Kidney (tissue), 14 donors: ENCODE results near the gene DRC1. TPM values are rescaled to one million over a fixed set of nuclear protein-coding genes. Genes with fewer than 3 reads are reported as not detected.

ENCODE experiments used
- DNase-seq, 5 donors: peaks; one replicate each; pipeline ENCODE4 v3.0.0-alpha.2; 2013 to 2020
- FAIRE-seq: peaks from 2 replicates; lab custom pipeline; 2012; peaks lifted over from hg19 to GRCh38; lab: Jason Lieb, UNC
- H3K27ac ChIP-seq, 2 donors: one replicate each; pipeline ENCODE4 v1.7.0; 2013; ENCODE audit warnings: low read depth in 2 of 2, low read length in 2 of 2, inconsistent platforms in 1 of 2
- H3K27me3 ChIP-seq: one replicate; pipeline ENCODE4 v1.7.1; 2013; ENCODE audit warnings: low read length, inconsistent platforms; ENCODE audit not compliant: control insufficient read depth, insufficient read depth
- H3K36me3 ChIP-seq, 3 donors: one replicate each; pipeline versions ENCODE4 v1.7.0 to v1.7.1; 2013; ENCODE audit warnings: low read length in 3 of 3, control low read depth in 1 of 3, inconsistent platforms in 1 of 3; ENCODE audit not compliant: insufficient read depth in 3 of 3, control insufficient read depth in 2 of 3
- H3K4me1 ChIP-seq, 3 donors: one replicate each; pipeline versions ENCODE4 v1.7.0 to v1.7.1; 2013; ENCODE audit warnings: low read length in 3 of 3, inconsistent platforms in 1 of 3, low read depth in 1 of 3; ENCODE audit not compliant: control insufficient read depth in 2 of 3, insufficient read depth in 2 of 3
- H3K4me3 ChIP-seq, 3 donors: one replicate each; pipeline versions ENCODE4 v1.7.0 to v1.8.1; 2013; ENCODE audit warnings: low read length in 3 of 3, control low read depth in 1 of 3, inconsistent platforms in 1 of 3
- H3K9ac ChIP-seq, 3 donors: one replicate each; pipeline versions ENCODE4 v1.7.0 to v1.7.1; 2013; ENCODE audit warnings: low read length in 3 of 3, control low read depth in 1 of 3, inconsistent platforms in 1 of 3
- H3K9me3 ChIP-seq, 3 donors: one replicate each; pipeline versions ENCODE4 v1.7.0 to v1.7.1; 2013; ENCODE audit warnings: low read length in 3 of 3, control low read depth in 1 of 3, inconsistent platforms in 1 of 3; ENCODE audit not compliant: control insufficient read depth in 2 of 3, insufficient read depth in 1 of 3
- CTCF ChIP-seq: IDR thresholded peaks from 3 replicates; pipeline ENCODE4 v1.5.1; 2012; ENCODE audit warnings: mild to moderate bottlenecking, moderate library complexity, borderline replicate concordance; ENCODE audit not compliant: insufficient read depth; ENCODE audit errors: extremely low read depth
- intact Hi-C: fragments of 100-400 bp; cut with DNase I; formaldehyde crosslinking; loops from one replicate; pipeline ENCODE4 v1.11.1; 2022
- polyA plus RNA-seq: library from polyadenylated mRNA; stranded (reverse); fragments of 350-450 nt; fragmentation: Illumina TruSeq; extraction: RNeasy Lipid Tissue Mini Kit (QIAGEN cat#74804); gene quantifications from one replicate; pipeline ENCODE4 v1.2.3, GENCODE V29; 2014; ENCODE audit warnings: low read depth, low replicate concordance; ENCODE audit not compliant: insufficient read depth
- total RNA-seq: library from RNA; stranded (reverse); fragmentation: NEBNext Ultra II Directional; extraction: Animal tissue kit (Norgen Biotek cat#: 25700); gene quantifications from one replicate; pipeline ENCODE4 v1.2.1, GENCODE V29; 2021
- donor health status: control.
- donor health status: control.
- donor health status: control.
- donor health status: control.
- donor health status: control.
- donor health status: DM: yes; HTN: yes; CAD: no.
- donor health status: Normal renal cell carcinoma (clear cell type).

The DRC1 gene
- total and polyA plus RNA-seq, 2 donors from 2014 or later = 0.76 TPM; not detected in 1

DNA sequence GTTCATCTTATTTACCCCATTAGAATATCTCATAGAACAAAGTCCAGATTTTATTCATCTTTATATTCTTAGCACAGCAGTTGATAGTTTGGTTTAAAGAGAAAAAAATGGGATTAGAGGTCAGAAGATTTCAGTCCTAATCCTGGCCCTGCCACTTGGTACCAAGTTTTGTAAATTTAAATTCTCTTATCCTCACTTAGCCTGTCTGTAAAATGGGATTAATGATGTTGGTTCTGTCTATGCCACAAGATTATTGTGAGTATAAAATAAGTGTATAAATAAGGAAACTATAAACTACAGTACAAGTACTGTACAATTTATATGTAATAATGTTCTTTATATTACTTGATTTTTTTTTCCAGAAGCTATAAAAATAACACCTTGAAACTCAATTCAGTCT is 17.1 kb upstream of the DRC1 start:
- no peaks in the 10 kb centered on the region for H3K9me3 ChIP-seq
- H3K27ac ChIP-seq = no peak overlapping the region
- H3K27me3 ChIP-seq = no peaks in the 10 kb centered on the region
- DNase-seq (no peak), FAIRE-seq (no peak)
- H3K4me1 ChIP-seq = no peaks in the 10 kb centered on the region
- no peak overlapping the region for H3K9ac ChIP-seq
- peaks cover 2 to 18% (median 3%) of the 10 kb centered on the region in 3 donors for H3K36me3 ChIP-seq
- H3K4me3 ChIP-seq = no peak overlapping the region
- intact Hi-C loops = no loop called here
- no peak for TF ChIP-seq CTCF

DNA sequence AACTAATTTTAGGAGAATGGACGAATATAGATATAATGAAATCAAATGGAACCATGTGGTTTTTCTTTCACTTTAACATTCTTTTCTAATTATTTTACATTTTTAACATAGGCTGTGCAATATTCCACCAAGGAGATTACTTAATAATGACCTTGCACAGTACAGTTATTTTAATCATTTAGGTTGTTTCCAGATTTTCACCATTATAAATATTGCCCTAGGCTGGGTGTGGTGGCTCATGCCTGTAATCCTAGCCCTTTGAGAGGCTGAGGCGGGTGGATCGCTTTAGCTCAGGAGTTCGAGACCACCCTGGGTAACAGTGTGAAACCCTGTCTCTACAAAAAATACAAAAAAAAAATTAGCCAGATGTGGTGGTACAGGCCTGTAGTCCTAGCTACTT is 14.5 kb upstream of the DRC1 start:
- FAIRE-seq (no peak), DNase-seq (no peak)
- Histone ChIP-seq H3K4me1 (no peaks in the 10 kb centered on the region), H3K4me3 (no peak overlapping the region), H3K9ac (no peak overlapping the region), H3K27me3 (no peaks in the 10 kb centered on the region), H3K27ac (no peak overlapping the region), H3K36me3 (peaks cover 2 to 18% (median 5%) of the 10 kb centered on the region in 3 donors), H3K9me3 (no peaks in the 10 kb centered on the region)
- intact Hi-C loops = no loop called here
- no peak for TF ChIP-seq CTCF

DNA sequence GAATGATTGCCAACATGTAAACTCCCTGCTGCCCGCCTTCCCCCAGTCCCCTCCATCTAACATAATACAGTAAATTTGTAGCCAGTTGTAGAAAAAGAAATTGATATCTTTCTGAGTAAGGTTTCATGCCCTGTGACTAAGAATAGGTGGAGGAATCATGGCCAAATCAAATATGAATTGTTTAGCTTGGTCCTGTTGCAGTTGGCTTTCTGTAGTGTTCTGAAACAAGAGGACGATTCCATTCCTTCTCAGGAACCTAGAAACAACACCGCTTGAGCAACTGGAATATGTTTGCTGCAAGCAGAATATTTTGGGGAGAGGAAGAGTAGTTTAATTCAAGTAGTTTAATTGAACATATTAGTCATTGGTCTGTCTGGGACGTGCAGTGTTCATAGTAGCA is 7.0 kb upstream of the DRC1 start:
- Histone ChIP-seq H3K27me3 (no peaks in the 10 kb centered on the region), H3K4me3 (no peak overlapping the region), H3K4me1 (no peaks in the 10 kb centered on the region), H3K9ac (no peak overlapping the region), H3K9me3 (no peaks in the 10 kb centered on the region), H3K27ac (no peak overlapping the region), H3K36me3 (peaks cover 0 to 1% (median 0%) of the 10 kb centered on the region in 3 donors)
- FAIRE-seq = no peak
- no peak for DNase-seq
- intact Hi-C loops = no loop called here
- TF ChIP-seq CTCF = no peak

DNA sequence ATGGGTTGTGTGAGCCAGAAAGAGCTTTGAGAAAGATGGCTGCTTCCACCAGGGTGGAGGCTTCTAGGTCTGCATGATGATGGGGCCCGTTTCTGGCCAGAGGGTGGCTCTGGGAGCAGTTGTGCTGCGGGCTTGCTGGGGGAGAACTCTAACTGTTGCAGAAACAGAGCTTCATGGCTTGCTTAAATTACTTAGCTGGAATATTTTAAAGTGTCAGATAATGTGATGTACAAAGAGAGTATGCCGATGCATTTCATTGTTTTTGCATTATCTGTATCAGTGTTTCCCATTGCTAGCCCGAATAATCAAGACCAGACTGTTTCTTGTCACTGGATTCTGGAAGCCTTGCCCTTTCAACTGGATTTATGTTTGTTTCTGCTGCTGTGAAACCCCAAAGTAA is 6.3 kb upstream of the DRC1 start:
- DNase-seq = no peak
- intact Hi-C loops = no loop called here
- Histone ChIP-seq H3K9ac (no peak overlapping the region), H3K9me3 (no peaks in the 10 kb centered on the region), H3K36me3 (no peaks in the 10 kb centered on the region), H3K4me1 (no peaks in the 10 kb centered on the region), H3K27me3 (no peaks in the 10 kb centered on the region), H3K4me3 (no peak overlapping the region), H3K27ac (no peak overlapping the region)
- no peak for FAIRE-seq
- no peak for TF ChIP-seq CTCF
